PC-9 (cell line): ENCODE data around the gene SNTG2. TPM values are rescaled to one million over a fixed set of nuclear protein-coding genes. Genes with fewer than 3 reads are reported as not detected.

ENCODE experiments used
- BruUV-seq: library from RNA; stranded (reverse); fragments of 400-500 nt; replicated peaks from 2 replicates; lab custom pipeline; 2021; lab: Mats Ljungman, UMichigan
- CTCF ChIA-PET: fragments of 300-600 bp; sonication (Branson Sonifier 250); formaldehyde crosslinking; loops from one replicate; lab custom pipeline; 2022; ENCODE audit warnings: antibody characterized with exemption; lab: Charles Lee
- POLR2A ChIA-PET: fragments of 300-600 bp; sonication (Branson Sonifier 250); formaldehyde crosslinking; loops from one replicate; lab custom pipeline; 2022; ENCODE audit warnings: antibody characterized with exemption; ENCODE audit not compliant: unreplicated experiment; lab: Charles Lee
- DNase-seq, 2 experiments: peaks; one replicate each; pipeline versions ENCODE4 v3.0.0 to v3.0.0-alpha.2; 2015 to 2022; ENCODE audit warnings: mixed read lengths in 1 of 2
- H2AFZ ChIP-seq: fragments of 200-600 bp; sonication (generic); 2 replicates; pipeline ENCODE4 v1.8.1; 2017; ENCODE audit warnings: antibody characterized with exemption
- H3F3A ChIP-seq: fragments of 200-600 bp; sonication (generic); 2 replicates; pipeline ENCODE4 v1.8.1; 2017; ENCODE audit warnings: antibody characterized with exemption, mild to moderate bottlenecking, low read depth; ENCODE audit not compliant: insufficient read depth
- H3K27ac ChIP-seq: fragments of 200-600 bp; sonication (generic); 2 replicates; pipeline ENCODE4 v1.6.1; 2016; ENCODE audit warnings: mixed run types
- H3K27me3 ChIP-seq: fragments of 200-600 bp; sonication (generic); 2 replicates; pipeline ENCODE4 v1.6.1; 2016; ENCODE audit warnings: low read depth, mixed run types; ENCODE audit not compliant: insufficient read depth
- H3K36me3 ChIP-seq: fragments of 200-600 bp; sonication (generic); 2 replicates; pipeline ENCODE4 v1.6.1; 2016; ENCODE audit warnings: low read depth, mixed run types
- H3K4me1 ChIP-seq: fragments of 200-600 bp; sonication (generic); replicated peaks from 2 replicates; pipeline ENCODE4 v1.6.1; 2016; ENCODE audit warnings: mixed run types; ENCODE audit not compliant: insufficient read depth
- H3K4me2 ChIP-seq: fragments of 200-600 bp; sonication (generic); 2 replicates; pipeline ENCODE4 v1.6.1; 2017; ENCODE audit warnings: mixed run types
- H3K4me3 ChIP-seq: fragments of 200-600 bp; sonication (generic); 2 replicates; pipeline ENCODE4 v1.6.1; 2016; ENCODE audit warnings: mixed run types
- H3K79me2 ChIP-seq: fragments of 200-600 bp; sonication (generic); 2 replicates; pipeline ENCODE4 v1.6.1; 2017; ENCODE audit warnings: low read depth, mixed run types
- H3K9me2 ChIP-seq: fragments of 200-600 bp; sonication (generic); 2 replicates; pipeline ENCODE4 v1.8.1; 2017; ENCODE audit warnings: mild to moderate bottlenecking; ENCODE audit not compliant: insufficient read depth
- H3K9me3 ChIP-seq: fragments of 200-600 bp; sonication (generic); 2 replicates; pipeline ENCODE4 v1.8.1; 2016; ENCODE audit warnings: low read depth; ENCODE audit not compliant: insufficient read depth
- H4K20me1 ChIP-seq: fragments of 200-600 bp; sonication (generic); 2 replicates; pipeline ENCODE4 v1.8.1; 2017; ENCODE audit not compliant: insufficient read depth
- CTCF ChIP-seq: fragments of 200-600 bp; sonication (generic); conservative IDR thresholded peaks from 2 replicates; pipeline ENCODE4 v1.6.1; 2017; ENCODE audit warnings: mixed run types, antibody characterized with exemption, mild to moderate bottlenecking, moderate library complexity
- EZH2 ChIP-seq: fragments of 200-600 bp; sonication (generic); IDR thresholded peaks from 2 replicates; pipeline ENCODE4 v1.8.0; 2017; ENCODE audit warnings: antibody characterized with exemption, low read depth
- intact Hi-C: fragments of 100-400 bp; cut with micrococcal nuclease; formaldehyde crosslinking; loops from one replicate; pipeline ENCODE4 v1.10.0; 2022; ENCODE audit not compliant: unreplicated experiment
- total RNA-seq: library from RNA; stranded (reverse); gene quantifications from 2 replicates; pipeline ENCODE4 v1.2.3, GENCODE V29; 2021

The SNTG2 gene
- total RNA-seq, 1 experiment from 2014 or later = not detected

GRCh38 chr2:1406434-1406833 is 455.8 kb downstream of the SNTG2 start:
- H2AFZ ChIP-seq = no peak overlapping the region
- H3K4me3 ChIP-seq = no peak overlapping the region
- CTCF ChIA-PET = no interaction called here
- BruUV-seq = no TSS peak
- H3K27ac ChIP-seq = no peak overlapping the region
- H3K27me3 ChIP-seq = peaks cover 90% of the 10 kb centered on the region
- no peak for DNase-seq
- H3K4me2 ChIP-seq = no peak overlapping the region
- no peaks in the 10 kb centered on the region for H3K4me1 ChIP-seq
- H3K36me3 ChIP-seq = no peaks in the 10 kb centered on the region
- TF ChIP-seq EZH2 (no peak), CTCF (no peak)
- H3K9me3 ChIP-seq = no peaks in the 10 kb centered on the region
- no peaks in the 10 kb centered on the region for H3F3A ChIP-seq
- no peaks in the 10 kb centered on the region for H3K79me2 ChIP-seq
- intact Hi-C loops = no loop called here
- POLR2A ChIA-PET = no interaction called here
- no peaks in the 10 kb centered on the region for H3K9me2 ChIP-seq
- no peaks in the 10 kb centered on the region for H4K20me1 ChIP-seq

- no peaks in the 10 kb centered on the region for H3K9me2 ChIP-seq
- H3K27ac ChIP-seq = no peak overlapping the region
- ChIA-PET POLR2A (no interaction called here), CTCF (no interaction called here)
- no peak for DNase-seq
- H3K36me3 ChIP-seq = no peaks in the 10 kb centered on the region
- no peaks in the 10 kb centered on the region for H3F3A ChIP-seq
- H3K4me1 ChIP-seq = no peaks in the 10 kb centered on the region
- no peak overlapping the region for H3K4me3 ChIP-seq
- no peak overlapping the region for H3K4me2 ChIP-seq
- H2AFZ ChIP-seq = no peak overlapping the region; the same call in 1 of the 2 replicates
- no peaks in the 10 kb centered on the region for H3K9me3 ChIP-seq
- TF ChIP-seq EZH2 = no peak
- no peak for TF ChIP-seq CTCF
- H4K20me1 ChIP-seq = no peaks in the 10 kb centered on the region
- BruUV-seq = no TSS peak
- intact Hi-C loops = no loop called here
- H3K27me3 ChIP-seq = peaks cover 90% of the 10 kb centered on the region
- no peaks in the 10 kb centered on the region for H3K79me2 ChIP-seq
Observed at GRCh38 chr2:1407950-1408675, 457.5 kb downstream of the SNTG2 start.

- H3F3A ChIP-seq = no peaks in the 10 kb centered on the region
- no peaks in the 10 kb centered on the region for H3K79me2 ChIP-seq
- no peaks in the 10 kb centered on the region for H4K20me1 ChIP-seq
- H3K4me3 ChIP-seq = no peak within 1 kb of the TSS
- 0 out of 2 replicates have a peak, but pooled peaks cover 5% of the 10 kb centered on the region for H3K9me3 ChIP-seq
- BruUV-seq = no TSS peak
- intact Hi-C loops = no loop called here
- ChIA-PET POLR2A (no interaction called here), CTCF (no interaction called here)
- H3K27me3 ChIP-seq = peaks cover 66% of the 10 kb centered on the region
- H3K9me2 ChIP-seq = no peaks in the 10 kb centered on the region
- H2AFZ ChIP-seq = no peak within 1 kb of the TSS
- no peaks in the 10 kb centered on the region for H3K4me1 ChIP-seq
- TF ChIP-seq CTCF (no peak), EZH2 (no peak)
- no peak within 1 kb of the TSS for H3K4me2 ChIP-seq
- H3K27ac ChIP-seq = no peak within 1 kb of the TSS
- no peak for DNase-seq
- no peaks in the 10 kb centered on the region for H3K36me3 ChIP-seq
Observed at GRCh38 chr2:1413156-1413710, 462.6 kb downstream of the SNTG2 start, which contains the start of gene TPO. Gene TPO (plus strand): TSS chr2:1413463. CDS start chr2:1414409, 946 bp downstream.
